Activated T-cell treated with anti-CD3 and anti-CD28 coated beads, Interleukin-2, amount 50 U/mL, for 4 hours (primary cell): Measurements from ENCODE around the gene STMP1. TPM values are rescaled to one million over a fixed set of nuclear protein-coding genes. Genes with fewer than 3 reads are reported as not detected.
"Not testable (repeated sequence)": the region's sequence is repeated elsewhere in the genome, so short reads cannot be mapped to it uniquely, and the experiment has no call there.

Source experiments
- ATAC-seq, 2 donors: fragments of 200-7000 bp; cut with Tn5 transposase; one replicate each; pipeline ENCODE4 v1.10.0; 2021
- DNase-seq: peaks from one replicate; pipeline ENCODE4 v3.0.0-alpha.2; 2020
- H3K27me3 Mint-ChIP-seq: one replicate; pipeline ENCODE4 v1.8.0; 2021; ENCODE audit warnings: low read depth, mixed read lengths
- H3K36me3 Mint-ChIP-seq: one replicate; pipeline ENCODE4 v1.8.0; 2022; ENCODE audit warnings: mixed read lengths; ENCODE audit not compliant: insufficient read depth
- H3K4me1 Mint-ChIP-seq: one replicate; pipeline ENCODE4 v1.8.0; 2021; ENCODE audit warnings: low read depth, mixed read lengths
- H3K4me3 Mint-ChIP-seq: one replicate; pipeline ENCODE4 v1.8.0; 2021; ENCODE audit warnings: mild to moderate bottlenecking, moderate library complexity, mixed read lengths
- H3K9me3 Mint-ChIP-seq: one replicate; pipeline ENCODE4 v1.8.0; 2021; ENCODE audit warnings: mixed read lengths
- total RNA-seq, 3 donors: library from RNA; stranded (reverse); gene quantifications; one replicate each; pipeline ENCODE4 v1.2.1, GENCODE V29; 2021

The STMP1 gene
- total RNA-seq, 3 donors from 2014 or later = 17.2 to 20.6 (median 19.8) TPM

DNA sequence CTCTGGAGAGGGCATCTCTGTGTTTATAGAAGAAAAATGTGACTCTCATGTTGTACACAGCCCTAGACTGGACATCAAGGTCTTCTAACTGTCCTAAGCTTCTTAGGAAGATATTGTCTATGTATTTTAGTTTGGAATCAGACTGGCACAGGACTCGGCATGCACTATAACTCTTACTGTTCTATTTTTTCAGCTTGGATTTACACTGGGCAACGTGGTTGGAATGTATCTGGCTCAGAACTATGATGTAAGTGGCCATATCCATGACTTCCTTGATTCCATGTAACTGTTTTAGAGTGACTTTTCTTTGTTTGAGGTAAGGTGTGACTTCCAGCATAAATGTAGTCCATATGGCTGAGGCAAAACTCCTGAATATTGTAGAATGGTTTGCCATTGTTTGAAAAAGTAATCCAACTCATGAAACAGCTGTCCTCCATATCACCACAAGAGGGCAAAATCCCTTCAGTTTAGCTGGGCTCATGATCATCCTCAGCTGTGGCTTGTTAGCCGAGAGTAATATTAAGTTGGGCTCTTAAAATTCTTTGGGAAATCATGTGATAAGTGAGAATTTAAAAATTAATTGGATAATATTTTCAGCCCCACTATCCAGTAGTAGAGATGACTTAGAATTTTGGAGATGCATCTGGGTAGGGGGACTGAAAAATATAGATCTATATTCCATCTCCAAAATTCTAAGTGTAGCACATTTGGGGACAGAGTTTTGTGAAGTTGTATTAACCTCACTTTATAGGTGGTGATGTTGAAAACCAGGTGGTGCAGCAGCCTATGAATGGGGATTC lies 10.4 kb downstream of the STMP1 start:
- DNase-seq = no peak
- ATAC-seq = peak in 1 of 2 donors; percentile 65
- no peaks in the 10 kb centered on the region for H3K9me3 Mint-ChIP-seq
- H3K4me3 Mint-ChIP-seq = no peak overlapping the region
- no peaks in the 10 kb centered on the region for H3K27me3 Mint-ChIP-seq
- H3K36me3 Mint-ChIP-seq = peaks cover 41% of the 10 kb centered on the region
- peaks cover 24% of the 10 kb centered on the region for H3K4me1 Mint-ChIP-seq

DNA sequence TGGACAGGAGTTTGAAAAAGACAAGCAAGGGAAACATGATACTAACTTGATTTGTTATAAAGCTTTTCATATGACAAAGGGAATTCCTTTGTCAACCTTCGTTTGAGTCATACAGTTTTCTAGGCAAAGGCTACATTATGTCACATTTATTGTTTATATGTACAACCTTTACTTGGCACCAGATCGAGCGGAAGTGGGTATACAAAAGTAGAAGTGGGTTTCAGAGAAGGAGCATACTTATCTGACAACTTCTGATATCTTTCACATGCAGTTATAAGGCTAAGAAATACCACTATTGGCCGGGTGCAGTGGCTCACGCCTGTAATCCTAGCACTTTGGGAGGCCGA lies 11.0 kb downstream of the STMP1 start:
- peaks cover 19% of the 10 kb centered on the region for H3K4me1 Mint-ChIP-seq
- no peaks in the 10 kb centered on the region for H3K9me3 Mint-ChIP-seq

DNA sequence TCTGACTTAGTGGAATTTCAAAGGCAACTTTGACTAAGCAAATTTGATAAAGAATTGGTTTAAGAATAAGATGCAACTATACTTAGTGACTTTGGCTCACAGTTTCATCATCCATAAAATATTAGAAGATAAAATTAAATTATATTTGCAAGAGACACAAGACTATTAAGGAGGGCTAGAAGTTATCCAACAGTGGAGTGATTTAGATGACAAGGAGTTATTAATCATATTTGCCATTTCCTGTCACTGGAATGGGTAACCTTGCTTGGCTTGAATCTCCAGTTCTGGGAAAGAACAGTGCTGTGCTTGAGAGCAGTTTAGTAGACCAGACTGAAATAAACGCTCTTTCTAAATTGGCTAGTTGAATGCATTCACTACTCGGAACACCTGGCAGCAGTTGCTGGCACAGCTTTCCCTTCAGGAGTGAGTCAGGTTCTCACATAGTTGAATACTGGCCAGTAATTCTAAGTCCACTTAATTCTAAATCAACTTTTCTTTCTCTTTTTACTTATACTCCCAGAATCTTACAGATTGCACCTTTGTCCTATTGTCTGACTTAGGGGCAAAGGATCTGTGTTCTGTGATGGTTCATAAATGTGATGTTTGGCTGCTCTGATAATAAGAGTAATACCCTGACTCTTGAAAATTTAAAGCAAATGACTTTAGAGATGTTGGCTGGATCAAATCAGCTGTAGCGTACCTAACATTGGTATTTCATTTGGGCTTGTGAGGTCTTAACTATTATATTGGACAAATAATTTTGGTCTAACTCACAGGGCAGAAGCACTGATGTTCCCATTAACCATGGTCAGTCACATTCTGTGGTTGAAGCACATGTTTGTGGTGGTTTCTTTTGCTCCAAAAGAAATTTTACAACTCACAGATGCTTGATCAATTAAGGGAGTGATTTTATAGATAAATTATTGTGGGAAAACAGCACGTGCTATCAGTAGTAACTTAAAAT lies 16.6 kb downstream of the STMP1 start:
- no peak for DNase-seq
- Mint-ChIP-seq H3K4me3 (no peak overlapping the region), H3K36me3 (peaks cover 33% of the 10 kb centered on the region), H3K4me1 (no peaks in the 10 kb centered on the region), H3K27me3 (no peaks in the 10 kb centered on the region), H3K9me3 (no peaks in the 10 kb centered on the region)
- no peak for ATAC-seq

More for the DNA sequence above, 11.0 kb downstream of the STMP1 start:
- no peak for DNase-seq
- Mint-ChIP-seq H3K27me3 (no peaks in the 10 kb centered on the region), H3K36me3 (peaks cover 39% of the 10 kb centered on the region), H3K4me3 (no peak overlapping the region)
- no peak for ATAC-seq

DNA sequence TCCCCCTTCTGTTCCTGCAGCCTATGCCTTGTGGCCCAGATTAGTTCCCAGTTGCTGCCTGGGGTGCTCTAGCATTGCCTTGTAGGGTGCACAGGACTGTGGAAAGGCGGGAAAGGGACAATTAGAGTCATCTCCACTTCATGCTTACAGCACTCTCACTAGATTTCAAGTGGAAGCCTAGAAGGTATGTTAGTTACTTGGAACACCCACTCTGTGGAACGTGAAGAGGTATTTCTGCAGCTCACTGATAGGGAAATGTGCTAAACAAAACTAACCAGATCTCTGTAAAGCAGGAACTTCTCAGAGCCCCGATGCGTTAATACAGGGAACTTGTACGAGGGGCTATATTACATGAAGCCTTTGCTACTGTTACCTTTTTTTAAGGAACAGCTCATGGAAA lies 19.4 kb downstream of the STMP1 start:
- ATAC-seq (no peak), DNase-seq (no peak)
- Mint-ChIP-seq H3K27me3 (no peaks in the 10 kb centered on the region), H3K4me3 (no peak overlapping the region), H3K36me3 (peaks cover 21% of the 10 kb centered on the region), H3K9me3 (no peaks in the 10 kb centered on the region), H3K4me1 (no peaks in the 10 kb centered on the region)

DNA sequence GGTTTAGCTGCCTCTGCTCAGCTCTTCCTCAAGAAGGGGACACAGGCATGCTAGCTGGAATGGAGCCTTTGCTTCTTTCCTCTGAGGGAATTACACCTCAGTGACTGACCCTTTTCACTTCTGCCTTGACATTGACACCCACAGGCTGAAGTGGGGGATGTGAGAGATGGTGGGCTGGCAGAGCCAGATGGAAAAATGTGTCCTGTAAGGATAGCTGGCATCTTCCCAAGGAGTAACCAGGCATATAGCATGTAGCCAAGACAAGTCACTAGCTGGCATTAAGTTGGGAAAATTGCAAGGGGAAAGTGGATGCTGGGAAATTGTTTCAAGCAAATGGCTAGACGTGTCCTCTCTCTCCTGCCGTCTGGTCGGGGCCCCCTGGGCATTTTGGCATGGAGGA lies 19.9 kb downstream of the STMP1 start:
- no peaks in the 10 kb centered on the region for H3K27me3 Mint-ChIP-seq
- ATAC-seq (no peak), DNase-seq (no peak)
- H3K36me3 Mint-ChIP-seq = peaks cover 20% of the 10 kb centered on the region
- H3K4me3 Mint-ChIP-seq = no peak overlapping the region
- no peaks in the 10 kb centered on the region for H3K4me1 Mint-ChIP-seq
- no peaks in the 10 kb centered on the region for H3K9me3 Mint-ChIP-seq

DNA sequence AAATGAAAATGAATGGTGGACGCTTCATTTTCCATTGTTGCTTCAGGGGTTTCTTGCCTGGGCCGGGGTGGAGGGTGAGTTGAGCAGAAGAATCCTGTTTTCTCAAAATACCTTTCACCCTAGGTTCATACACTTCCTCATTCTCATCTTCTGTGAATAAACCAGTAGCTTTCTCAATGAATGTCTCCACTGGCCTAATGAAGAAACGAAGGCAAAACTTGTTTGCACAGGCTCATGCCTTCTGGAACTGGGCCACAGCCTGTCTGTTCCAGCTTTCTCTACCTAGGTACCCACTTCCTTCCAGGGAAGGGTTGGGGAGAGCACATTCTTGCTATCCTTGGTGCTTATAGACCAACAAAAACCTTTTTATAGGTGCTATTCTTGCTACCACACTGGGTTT lies 21.3 kb downstream of the STMP1 start:
- no peaks in the 10 kb centered on the region for H3K27me3 Mint-ChIP-seq
- H3K4me3 Mint-ChIP-seq = no peak overlapping the region
- DNase-seq (no peak), ATAC-seq (no peak)
- H3K4me1 Mint-ChIP-seq = no peaks in the 10 kb centered on the region
- H3K36me3 Mint-ChIP-seq = peaks cover 15% of the 10 kb centered on the region
- no peaks in the 10 kb centered on the region for H3K9me3 Mint-ChIP-seq

DNA sequence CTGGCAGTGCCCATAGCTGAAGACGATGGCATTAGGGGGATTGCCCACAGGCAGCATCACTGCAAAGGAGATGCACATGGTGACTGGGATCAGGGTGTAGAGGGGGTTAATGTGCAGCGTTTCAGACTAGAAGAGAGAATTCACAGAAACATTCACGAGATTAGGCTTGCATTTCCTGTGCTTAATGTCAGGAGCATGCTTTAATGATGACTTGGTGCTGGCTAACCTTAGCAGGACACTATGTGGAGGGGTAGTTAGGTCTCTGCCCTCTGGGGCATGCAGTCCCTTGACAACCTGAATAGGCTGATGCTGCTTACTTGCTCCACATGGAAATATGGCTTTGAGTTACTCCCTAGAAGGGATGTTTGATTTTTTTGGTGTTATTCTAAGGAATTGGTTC lies 21.8 kb downstream of the STMP1 start:
- no peaks in the 10 kb centered on the region for H3K4me1 Mint-ChIP-seq

DNA sequence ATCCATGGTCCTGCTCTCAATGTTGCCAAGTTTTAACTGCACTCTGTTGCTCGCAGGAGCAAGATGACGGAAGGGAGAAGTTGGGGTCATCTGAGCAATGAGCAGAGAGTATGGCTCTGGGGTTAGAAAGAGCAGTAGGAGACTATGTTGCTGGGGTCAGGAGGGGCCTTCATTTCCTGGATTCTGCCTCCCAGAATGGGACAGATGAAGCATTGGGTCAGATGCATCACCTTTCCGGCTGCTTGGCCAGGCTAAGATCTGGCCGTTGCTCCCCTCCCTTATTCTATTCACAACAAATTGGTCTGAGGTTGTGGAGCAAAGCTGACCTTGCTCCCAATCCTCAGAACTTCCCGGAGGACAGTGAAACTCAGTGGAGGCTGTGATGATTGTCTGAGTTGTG lies 22.4 kb downstream of the STMP1 start:
- Mint-ChIP-seq H3K36me3 (peaks cover 7% of the 10 kb centered on the region), H3K4me3 (no peak overlapping the region), H3K9me3 (no peaks in the 10 kb centered on the region), H3K4me1 (no peaks in the 10 kb centered on the region), H3K27me3 (no peaks in the 10 kb centered on the region)
- DNase-seq = no peak
- no peak for ATAC-seq

More for the DNA sequence above, 21.8 kb downstream of the STMP1 start:
- Mint-ChIP-seq H3K4me3 (no peak overlapping the region), H3K9me3 (no peaks in the 10 kb centered on the region), H3K27me3 (no peaks in the 10 kb centered on the region), H3K36me3 (peaks cover 10% of the 10 kb centered on the region)
- no peak for ATAC-seq
- DNase-seq = no peak

DNA sequence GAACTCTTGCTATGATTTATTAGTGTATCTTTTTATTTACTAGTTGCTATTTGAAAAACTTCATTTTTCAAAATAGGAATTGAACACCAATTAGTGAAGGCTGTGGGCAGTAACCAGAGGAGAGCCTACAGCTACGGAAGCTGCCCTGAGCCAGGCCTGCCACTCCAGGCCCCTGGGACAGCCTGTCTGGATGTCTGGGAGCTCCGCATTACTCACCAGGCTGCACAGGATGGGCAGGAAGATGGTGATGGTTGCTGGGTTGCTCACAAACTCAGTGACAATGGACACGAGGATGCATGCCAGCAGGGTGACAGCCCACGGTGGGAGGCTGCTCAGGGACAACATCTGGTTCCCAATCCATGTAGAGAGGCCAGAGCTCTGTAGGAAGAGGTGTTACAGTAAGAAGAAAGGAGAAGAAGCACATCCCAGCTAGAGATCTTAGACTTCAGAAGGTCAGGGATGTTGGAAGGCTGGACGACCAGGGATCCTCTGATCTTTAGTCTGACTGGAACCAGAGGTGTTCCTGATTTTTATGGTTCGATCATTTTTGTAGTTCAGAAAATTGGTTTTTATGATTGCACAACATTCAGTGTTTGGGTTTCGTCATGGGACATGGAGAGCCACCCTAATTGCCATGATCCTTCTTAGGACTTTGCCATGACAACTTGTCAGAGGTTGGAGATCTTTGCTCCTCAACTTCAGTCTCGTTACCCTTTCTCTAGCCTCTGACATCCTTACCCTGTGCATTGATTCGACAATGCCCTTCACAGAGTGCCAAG lies 23.2 kb downstream of the STMP1 start:
- no peaks in the 10 kb centered on the region for H3K4me1 Mint-ChIP-seq
- H3K4me3 Mint-ChIP-seq = no peak overlapping the region
- H3K36me3 Mint-ChIP-seq = peaks cover 12% of the 10 kb centered on the region
- no peaks in the 10 kb centered on the region for H3K27me3 Mint-ChIP-seq
- no peak for DNase-seq
- ATAC-seq = no peak
- H3K9me3 Mint-ChIP-seq = no peaks in the 10 kb centered on the region

DNA sequence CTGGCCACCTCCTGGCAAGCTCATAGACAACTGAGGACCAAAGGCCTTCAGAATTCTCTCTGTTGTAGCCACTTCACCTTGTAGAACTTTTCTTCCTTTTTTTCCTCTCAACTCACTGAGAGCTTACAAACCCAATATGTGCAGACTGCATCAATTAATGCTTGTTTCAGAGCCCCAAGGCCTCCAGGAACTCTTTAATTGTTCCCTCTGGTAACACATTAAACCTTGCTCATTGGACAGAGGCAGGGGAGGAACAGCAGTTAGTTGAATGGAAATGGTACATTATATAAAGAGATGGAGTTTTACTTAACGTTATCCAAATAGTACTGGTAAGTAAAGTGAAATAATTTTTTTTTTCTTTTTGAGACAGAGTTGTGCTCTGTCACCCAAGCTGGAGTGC lies 25.2 kb downstream of the STMP1 start:
- no peak for DNase-seq
- no peaks in the 10 kb centered on the region for H3K27me3 Mint-ChIP-seq
- H3K9me3 Mint-ChIP-seq = no peaks in the 10 kb centered on the region
- peaks cover 10% of the 10 kb centered on the region for H3K36me3 Mint-ChIP-seq
- H3K4me3 Mint-ChIP-seq = no peak overlapping the region
- no peaks in the 10 kb centered on the region for H3K4me1 Mint-ChIP-seq
- no peak for ATAC-seq

DNA sequence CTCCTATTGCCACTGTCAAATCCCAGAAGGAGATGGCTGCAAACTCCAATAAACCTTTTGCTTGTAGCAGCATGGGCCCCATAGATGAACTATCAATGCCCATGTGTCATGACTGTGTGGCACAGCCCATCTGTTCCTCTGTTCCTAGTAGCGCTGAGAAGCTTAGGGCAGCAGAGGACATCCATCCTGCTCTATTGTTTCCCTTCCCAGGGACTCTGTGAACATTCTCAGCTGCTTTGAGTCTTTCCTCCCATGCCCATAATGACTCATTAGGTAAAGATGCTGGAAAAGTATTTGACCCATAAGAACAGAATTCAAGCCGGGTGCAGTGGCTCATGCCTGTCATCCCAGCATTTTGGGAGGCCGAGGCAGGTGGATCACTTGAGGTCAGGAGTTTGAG lies 28.3 kb downstream of the STMP1 start:
- ATAC-seq (no peak), DNase-seq (no peak)
- H3K36me3 Mint-ChIP-seq = peaks cover 14% of the 10 kb centered on the region
- H3K4me3 Mint-ChIP-seq = no peak overlapping the region
- H3K27me3 Mint-ChIP-seq = no peaks in the 10 kb centered on the region
- no peaks in the 10 kb centered on the region for H3K9me3 Mint-ChIP-seq
- H3K4me1 Mint-ChIP-seq = no peaks in the 10 kb centered on the region

DNA sequence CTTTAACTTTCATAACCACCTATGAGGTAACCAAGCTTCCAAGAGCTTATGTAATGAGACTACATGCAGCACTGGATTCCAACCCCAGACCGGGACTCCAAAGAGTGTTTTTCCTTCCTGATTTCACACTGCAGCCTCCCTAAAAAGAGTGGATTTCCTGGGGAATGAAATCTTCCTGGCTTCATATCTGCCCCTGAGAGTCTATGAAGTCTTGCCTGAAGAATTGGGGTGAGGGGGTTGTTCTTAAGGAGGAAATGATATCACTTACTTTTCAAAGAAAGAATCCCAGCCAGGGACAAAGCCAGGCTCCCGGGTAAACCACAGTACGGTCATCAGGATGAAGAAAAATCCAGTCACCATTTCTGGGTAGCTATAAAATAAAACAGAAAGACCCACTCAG lies 29.7 kb downstream of the STMP1 start:
- H3K9me3 Mint-ChIP-seq = no peaks in the 10 kb centered on the region

DNA sequence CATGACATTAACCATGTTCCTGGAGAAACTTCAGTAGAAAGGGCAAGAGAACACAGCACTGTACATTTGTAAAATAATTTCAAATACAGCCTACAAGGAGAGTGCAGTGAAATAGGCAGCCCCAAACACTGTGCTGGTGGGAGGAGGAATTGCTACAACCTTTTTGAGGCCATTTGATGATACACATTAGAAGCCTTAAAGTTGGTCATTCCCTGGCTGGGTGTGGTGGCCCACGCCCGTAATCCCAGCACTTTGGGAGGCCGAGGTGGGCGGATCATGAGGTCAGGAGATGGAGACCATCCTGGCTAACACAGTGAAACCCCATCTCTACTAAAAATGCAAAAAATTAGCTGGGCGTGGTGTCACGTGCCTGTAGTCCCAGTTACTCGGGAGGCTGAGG lies 30.3 kb downstream of the STMP1 start:
- not testable (repeated sequence) for ATAC-seq, H3K36me3 Mint-ChIP-seq, H3K4me1 Mint-ChIP-seq

More for the DNA sequence above, 29.7 kb downstream of the STMP1 start:
- Mint-ChIP-seq H3K4me3 (no peak overlapping the region), H3K27me3 (no peaks in the 10 kb centered on the region), H3K36me3 (peaks cover 14% of the 10 kb centered on the region), H3K4me1 (no peaks in the 10 kb centered on the region)
- DNase-seq (no peak), ATAC-seq (no peak)

DNA sequence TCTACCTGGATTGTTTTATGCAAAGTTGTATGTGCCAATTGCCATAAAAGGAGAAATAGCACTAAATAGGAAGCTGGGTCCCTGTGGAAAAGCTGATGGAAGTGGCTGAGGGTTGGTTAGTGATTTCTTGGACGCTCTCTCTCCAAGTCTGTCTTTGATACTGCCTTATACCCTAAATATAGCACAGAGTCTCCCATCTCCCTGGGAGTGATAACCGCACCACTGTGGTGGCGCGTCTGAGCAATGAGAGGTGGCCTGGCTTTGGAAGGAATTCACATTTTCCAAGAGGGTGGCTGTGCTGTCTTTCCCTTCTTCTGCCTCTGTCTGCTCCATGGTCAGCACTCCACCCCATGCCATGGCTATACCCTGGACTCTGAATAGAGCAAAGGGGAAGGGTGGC lies 31.2 kb downstream of the STMP1 start:
- Mint-ChIP-seq H3K9me3 (no peaks in the 10 kb centered on the region), H3K4me3 (no peak overlapping the region), H3K27me3 (no peaks in the 10 kb centered on the region), H3K4me1 (no peaks in the 10 kb centered on the region), H3K36me3 (peaks cover 10% of the 10 kb centered on the region)
- DNase-seq (no peak), ATAC-seq (no peak)

More for the DNA sequence above, 30.3 kb downstream of the STMP1 start:
- not testable (repeated sequence) for DNase-seq, H3K9me3 Mint-ChIP-seq, H3K27me3 Mint-ChIP-seq, H3K4me3 Mint-ChIP-seq
